ENCODE measurements around the gene FBXO17.

The FBXO17 gene

GRCh38 chr19:38928391-38929001 is 47.0 kb downstream of the FBXO17 start:
- Histone ChIP-seq H3K27ac (ENCODE audit: low read depth, low read length) (no peak overlapping the region), H3K36me3 (ENCODE audit: insufficient read depth, low read length) (0 out of 2 replicates have a peak, but pooled peaks cover 3% of the 10 kb centered on the region), H3K27me3 (ENCODE audit: insufficient read depth, low read length) (no peaks in the 10 kb centered on the region), H3K79me2 (ENCODE audit: control insufficient read depth, insufficient read depth, low read length, unreplicated experiment) (peaks cover 17% of the 10 kb centered on the region), H3K4me1 (ENCODE audit: control insufficient read depth, insufficient read depth, low read length, unreplicated experiment) (peaks cover 7% of the 10 kb centered on the region), H3K4me3 (ENCODE audit: low read depth, low read length) (no peak overlapping the region), H2AFZ (ENCODE audit: low read length, unreplicated experiment) (no peak overlapping the region)

GRCh38 chr19:38924388-38924787 is 51.2 kb downstream of the FBXO17 start:
- no peak overlapping the region for H3K27ac ChIP-seq (ENCODE audit: low read depth, low read length)
- no peak overlapping the region for H2AFZ ChIP-seq (ENCODE audit: low read length, unreplicated experiment)
- no peaks in the 10 kb centered on the region for H3K27me3 ChIP-seq (ENCODE audit: insufficient read depth, low read length)
- peaks cover under 1% of the 10 kb centered on the region for H3K4me1 ChIP-seq (ENCODE audit: control insufficient read depth, insufficient read depth, low read length, unreplicated experiment)
- H3K36me3 ChIP-seq (ENCODE audit: insufficient read depth, low read length) = 0 out of 2 replicates have a peak, but pooled peaks cover 3% of the 10 kb centered on the region
- H3K4me3 ChIP-seq (ENCODE audit: low read depth, low read length) = no peak overlapping the region
- H3K79me2 ChIP-seq (ENCODE audit: control insufficient read depth, insufficient read depth, low read length, unreplicated experiment) = peaks cover 2% of the 10 kb centered on the region

DNA sequence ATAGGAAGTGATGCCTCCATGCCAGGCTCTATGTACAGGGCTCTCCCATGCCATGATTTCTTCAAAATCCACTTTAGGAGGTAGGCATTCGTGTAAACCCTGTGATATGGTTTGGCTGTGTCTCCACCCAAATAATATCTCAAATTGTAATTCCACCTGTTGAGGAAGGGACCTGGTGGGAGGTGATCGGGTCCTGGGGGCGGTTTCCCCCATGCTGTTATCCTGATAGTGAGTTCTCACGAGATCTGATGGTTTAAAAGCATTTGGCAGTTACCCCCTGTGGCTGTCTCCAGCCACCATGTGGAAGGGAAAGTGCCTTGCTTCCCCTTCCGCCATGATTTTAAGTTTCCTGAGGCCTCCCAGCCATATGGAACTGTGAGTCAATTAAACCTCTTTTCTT is 53.1 kb downstream of the FBXO17 start:
- no peaks in the 10 kb centered on the region for H3K79me2 ChIP-seq (ENCODE audit: control insufficient read depth, insufficient read depth, low read length, unreplicated experiment)
- H3K36me3 ChIP-seq (ENCODE audit: insufficient read depth, low read length) = 0 out of 2 replicates have a peak, but pooled peaks cover 3% of the 10 kb centered on the region
- no peak overlapping the region for H3K4me3 ChIP-seq (ENCODE audit: low read depth, low read length)
- no peaks in the 10 kb centered on the region for H3K4me1 ChIP-seq (ENCODE audit: control insufficient read depth, insufficient read depth, low read length, unreplicated experiment)
- no peaks in the 10 kb centered on the region for H3K27me3 ChIP-seq (ENCODE audit: insufficient read depth, low read length)
- H2AFZ ChIP-seq (ENCODE audit: low read length, unreplicated experiment) = no peak overlapping the region
- no peak overlapping the region for H3K27ac ChIP-seq (ENCODE audit: low read depth, low read length)

DNA sequence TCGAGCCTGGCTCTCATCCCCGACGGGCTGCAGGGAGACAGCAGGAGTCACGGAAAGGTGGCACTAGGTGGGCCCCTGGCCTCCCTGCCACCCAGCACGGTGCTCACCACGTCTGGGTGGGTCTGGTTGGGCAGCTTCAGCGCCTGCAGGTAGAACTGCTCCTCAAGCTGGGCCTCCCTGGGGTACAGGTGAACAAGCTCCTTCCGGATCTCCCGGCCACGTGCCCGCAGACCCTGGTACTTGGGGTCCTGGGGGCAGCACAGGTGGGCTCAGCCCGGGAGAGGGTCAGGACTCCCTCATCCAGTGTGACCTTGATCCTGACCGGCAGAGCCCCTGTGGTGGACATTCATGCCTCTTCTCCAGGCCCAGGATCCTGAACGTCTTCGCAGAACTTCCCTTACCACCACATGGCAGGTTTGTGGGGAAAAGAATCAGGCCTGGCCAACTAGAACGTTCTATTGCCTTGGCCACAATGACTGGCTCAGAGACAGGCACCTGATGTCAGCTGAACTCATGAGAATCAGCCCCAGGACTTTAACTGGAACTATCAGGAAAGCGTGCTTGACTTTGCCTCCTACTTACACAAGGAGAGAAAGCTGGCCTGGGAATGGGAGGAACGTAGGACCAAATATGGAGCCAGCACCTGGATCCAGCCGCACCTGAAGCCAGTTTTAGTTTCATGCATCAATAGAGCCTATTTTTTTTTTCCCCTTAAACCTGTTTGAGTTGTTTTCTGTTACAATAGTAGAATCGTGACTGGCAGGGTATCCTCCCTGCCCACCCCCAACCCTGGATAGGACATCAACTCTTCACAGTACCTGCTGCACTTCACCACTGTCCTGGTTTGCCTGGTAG is 53.9 kb downstream of the FBXO17 start:
- Histone ChIP-seq H3K4me1 (ENCODE audit: control insufficient read depth, insufficient read depth, low read length, unreplicated experiment) (no peaks in the 10 kb centered on the region), H3K27ac (ENCODE audit: low read depth, low read length) (no peak overlapping the region), H2AFZ (ENCODE audit: low read length, unreplicated experiment) (no peak overlapping the region), H3K79me2 (ENCODE audit: control insufficient read depth, insufficient read depth, low read length, unreplicated experiment) (no peaks in the 10 kb centered on the region), H3K4me3 (ENCODE audit: low read depth, low read length) (no peak overlapping the region), H3K36me3 (ENCODE audit: insufficient read depth, low read length) (0 out of 2 replicates have a peak, but pooled peaks cover 3% of the 10 kb centered on the region), H3K27me3 (ENCODE audit: insufficient read depth, low read length) (no peaks in the 10 kb centered on the region)

DNA sequence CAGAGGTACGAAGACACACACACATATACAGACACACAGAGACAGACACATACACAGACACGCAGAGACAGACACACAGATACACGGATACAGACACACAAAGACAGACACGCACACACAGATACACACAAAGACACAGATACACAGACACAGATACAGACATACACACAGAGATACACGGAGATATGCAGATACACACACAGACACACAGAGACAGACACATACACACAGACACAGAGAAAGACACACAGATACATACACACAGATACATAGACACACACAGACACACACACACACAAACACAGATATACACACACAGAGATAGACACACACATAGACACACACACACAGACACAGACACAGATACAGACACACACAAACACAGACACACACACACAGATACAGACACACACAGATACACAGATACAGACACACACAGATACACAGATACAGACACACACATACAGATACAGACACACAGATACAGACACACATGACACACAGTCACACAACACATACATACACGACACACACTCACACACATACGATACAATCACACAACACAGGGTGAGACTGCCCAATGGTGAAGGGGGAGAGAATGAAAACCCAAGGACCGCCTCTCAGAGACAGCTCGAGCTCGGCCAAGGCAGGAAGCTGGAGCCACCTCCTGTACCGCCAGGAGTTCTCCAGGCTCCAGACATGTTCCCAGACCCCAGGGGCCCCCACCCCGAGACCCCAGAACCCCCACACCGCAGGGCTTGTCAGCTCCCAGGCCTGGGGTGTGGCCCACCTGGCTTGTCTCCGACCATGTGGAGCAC is 54.7 kb downstream of the FBXO17 start:
- H3K4me3 ChIP-seq (ENCODE audit: low read depth, low read length) = no peak overlapping the region
- H3K27ac ChIP-seq (ENCODE audit: low read depth, low read length) = no peak overlapping the region
- no peaks in the 10 kb centered on the region for H3K79me2 ChIP-seq (ENCODE audit: control insufficient read depth, insufficient read depth, low read length, unreplicated experiment)
- 0 out of 2 replicates have a peak, but pooled peaks cover 3% of the 10 kb centered on the region for H3K36me3 ChIP-seq (ENCODE audit: insufficient read depth, low read length)
- no peaks in the 10 kb centered on the region for H3K4me1 ChIP-seq (ENCODE audit: control insufficient read depth, insufficient read depth, low read length, unreplicated experiment)
- no peaks in the 10 kb centered on the region for H3K27me3 ChIP-seq (ENCODE audit: insufficient read depth, low read length)
- H2AFZ ChIP-seq (ENCODE audit: low read length, unreplicated experiment) = no peak overlapping the region

- no peaks in the 10 kb centered on the region for H3K79me2 ChIP-seq (ENCODE audit: control insufficient read depth, insufficient read depth, low read length, unreplicated experiment)
Observed at GRCh38 chr19:38919837-38920601, 55.5 kb downstream of the FBXO17 start.

GRCh38 chr19:38918526-38918925 is 57.0 kb downstream of the FBXO17 start:
- Histone ChIP-seq H3K79me2 (ENCODE audit: control insufficient read depth, insufficient read depth, low read length, unreplicated experiment) (no peaks in the 10 kb centered on the region), H3K27ac (ENCODE audit: low read depth, low read length) (no peak overlapping the region), H2AFZ (ENCODE audit: low read length, unreplicated experiment) (no peak overlapping the region), H3K4me1 (ENCODE audit: control insufficient read depth, insufficient read depth, low read length, unreplicated experiment) (no peaks in the 10 kb centered on the region), H3K4me3 (ENCODE audit: low read depth, low read length) (no peak overlapping the region), H3K27me3 (ENCODE audit: insufficient read depth, low read length) (no peaks in the 10 kb centered on the region), H3K36me3 (ENCODE audit: insufficient read depth, low read length) (no peaks in the 10 kb centered on the region)

More at GRCh38 chr19:38919837-38920601, 55.5 kb downstream of the FBXO17 start:
- no peaks in the 10 kb centered on the region for H3K4me1 ChIP-seq (ENCODE audit: control insufficient read depth, insufficient read depth, low read length, unreplicated experiment)
- 0 out of 2 replicates have a peak, but pooled peaks cover 3% of the 10 kb centered on the region for H3K36me3 ChIP-seq (ENCODE audit: insufficient read depth, low read length)
- no peak overlapping the region for H2AFZ ChIP-seq (ENCODE audit: low read length, unreplicated experiment)
- H3K27ac ChIP-seq (ENCODE audit: low read depth, low read length) = no peak overlapping the region
- no peaks in the 10 kb centered on the region for H3K27me3 ChIP-seq (ENCODE audit: insufficient read depth, low read length)
- no peak overlapping the region for H3K4me3 ChIP-seq (ENCODE audit: low read depth, low read length)

DNA sequence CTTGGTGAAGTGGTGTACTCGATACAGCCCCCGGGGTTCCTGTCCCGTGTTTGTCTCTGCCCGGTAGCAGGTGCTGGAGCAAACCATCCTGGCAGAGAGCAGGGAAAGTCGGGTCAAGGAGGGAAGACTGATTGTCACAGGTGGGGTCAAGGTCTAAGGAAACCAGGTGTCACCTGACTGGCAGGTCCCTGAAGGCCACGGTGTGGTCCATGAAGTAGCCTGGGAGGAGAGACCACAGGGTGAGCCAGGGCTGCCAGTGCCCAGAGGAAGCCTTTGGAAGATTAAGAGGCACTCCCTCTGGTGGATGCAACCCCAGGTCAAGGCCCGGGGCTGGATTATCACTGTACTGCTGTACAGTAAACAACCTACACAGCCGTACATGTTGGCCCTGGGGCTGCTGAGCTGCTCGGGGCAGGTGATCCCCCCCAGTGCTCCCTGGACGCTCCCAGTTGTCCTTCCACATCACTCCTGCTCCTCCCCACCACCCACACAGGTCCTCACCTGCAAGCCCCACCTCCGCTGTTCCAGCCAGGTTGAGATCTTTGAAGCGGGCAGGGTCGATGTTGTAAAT is 57.5 kb downstream of the FBXO17 start:
- Histone ChIP-seq H3K36me3 (ENCODE audit: insufficient read depth, low read length) (no peaks in the 10 kb centered on the region), H3K27me3 (ENCODE audit: insufficient read depth, low read length) (no peaks in the 10 kb centered on the region), H3K4me3 (ENCODE audit: low read depth, low read length) (no peak overlapping the region), H3K27ac (ENCODE audit: low read depth, low read length) (no peak overlapping the region), H2AFZ (ENCODE audit: low read length, unreplicated experiment) (no peak overlapping the region), H3K79me2 (ENCODE audit: control insufficient read depth, insufficient read depth, low read length, unreplicated experiment) (no peaks in the 10 kb centered on the region), H3K4me1 (ENCODE audit: control insufficient read depth, insufficient read depth, low read length, unreplicated experiment) (no peaks in the 10 kb centered on the region)

- H3K79me2 ChIP-seq (ENCODE audit: control insufficient read depth, insufficient read depth, low read length, unreplicated experiment) = no peaks in the 10 kb centered on the region
- no peaks in the 10 kb centered on the region for H3K36me3 ChIP-seq (ENCODE audit: insufficient read depth, low read length)
- H3K27ac ChIP-seq (ENCODE audit: low read depth, low read length) = no peak overlapping the region
- no peak overlapping the region for H2AFZ ChIP-seq (ENCODE audit: low read length, unreplicated experiment)
- H3K4me1 ChIP-seq (ENCODE audit: control insufficient read depth, insufficient read depth, low read length, unreplicated experiment) = no peaks in the 10 kb centered on the region
- H3K27me3 ChIP-seq (ENCODE audit: insufficient read depth, low read length) = no peaks in the 10 kb centered on the region
- H3K4me3 ChIP-seq (ENCODE audit: low read depth, low read length) = no peak overlapping the region
Observed at GRCh38 chr19:38917516-38917915, 58.0 kb downstream of the FBXO17 start.

All from ACC112 (cell line).